Loucy (cell line): ENCODE data around the gene SCARB1.

ENCODE experiments used
- EZH2phosphoT487 ChIP-seq: fragments of 200-600 bp; IDR thresholded peaks from 2 replicates; pipeline ENCODE4 v1.6.1; 2018; ENCODE audit warnings: antibody characterized with exemption, mild to moderate bottlenecking, moderate library complexity, borderline replicate concordance
- TF ChIP-seq, protein P1 (sequence below): fragments of 200-600 bp; sonication (generic); conservative IDR thresholded peaks from 2 replicates; pipeline ENCODE4 v1.5.1; 2014; ENCODE audit warnings: mild to moderate bottlenecking, antibody characterized with exemption, low read length

DNA sequence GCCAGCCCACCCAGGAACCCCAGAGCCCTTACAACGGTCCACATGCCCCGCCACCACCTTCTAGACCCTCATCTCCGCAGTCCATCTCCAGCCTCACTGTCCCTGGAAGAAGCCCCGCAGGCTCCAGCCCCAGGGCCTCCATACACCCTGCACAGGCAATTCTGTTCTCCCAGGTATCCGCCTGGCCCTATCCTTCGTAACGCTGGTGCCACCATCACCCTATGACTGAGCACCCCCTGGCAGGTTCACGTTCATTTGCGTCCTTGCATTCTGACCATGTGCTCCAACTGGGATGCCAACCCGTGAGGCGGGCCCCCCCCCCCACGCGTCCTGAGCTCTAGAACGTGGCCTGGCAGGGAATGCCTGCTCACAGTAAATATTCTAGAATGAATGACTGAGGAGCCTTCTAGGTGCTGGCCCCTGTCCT is 675 bp upstream of the SCARB1 start:
- TF ChIP-seq, protein P1, sequence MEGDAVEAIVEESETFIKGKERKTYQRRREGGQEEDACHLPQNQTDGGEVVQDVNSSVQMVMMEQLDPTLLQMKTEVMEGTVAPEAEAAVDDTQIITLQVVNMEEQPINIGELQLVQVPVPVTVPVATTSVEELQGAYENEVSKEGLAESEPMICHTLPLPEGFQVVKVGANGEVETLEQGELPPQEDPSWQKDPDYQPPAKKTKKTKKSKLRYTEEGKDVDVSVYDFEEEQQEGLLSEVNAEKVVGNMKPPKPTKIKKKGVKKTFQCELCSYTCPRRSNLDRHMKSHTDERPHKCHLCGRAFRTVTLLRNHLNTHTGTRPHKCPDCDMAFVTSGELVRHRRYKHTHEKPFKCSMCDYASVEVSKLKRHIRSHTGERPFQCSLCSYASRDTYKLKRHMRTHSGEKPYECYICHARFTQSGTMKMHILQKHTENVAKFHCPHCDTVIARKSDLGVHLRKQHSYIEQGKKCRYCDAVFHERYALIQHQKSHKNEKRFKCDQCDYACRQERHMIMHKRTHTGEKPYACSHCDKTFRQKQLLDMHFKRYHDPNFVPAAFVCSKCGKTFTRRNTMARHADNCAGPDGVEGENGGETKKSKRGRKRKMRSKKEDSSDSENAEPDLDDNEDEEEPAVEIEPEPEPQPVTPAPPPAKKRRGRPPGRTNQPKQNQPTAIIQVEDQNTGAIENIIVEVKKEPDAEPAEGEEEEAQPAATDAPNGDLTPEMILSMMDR: no peak
- TF ChIP-seq EZH2phosphoT487: no peak
